HL-60/S4 treated with retinoic acid at 250 ng/mL for 4 days and 3 days (cell line): Measurements from ENCODE around the gene RNF214.
"Not testable (repeated sequence)": the region's sequence is repeated elsewhere in the genome, so short reads cannot be mapped to it uniquely, and the experiment has no call there.

Experiments used
- in situ Hi-C: fragments of 300-500 bp; cut with MboI; formaldehyde crosslinking; loops from 2 replicates; pipeline ENCODE4 v1.7.0; 2022; ENCODE audit warnings: low sequenced_read_pairs

Gene RNF214

DNA sequence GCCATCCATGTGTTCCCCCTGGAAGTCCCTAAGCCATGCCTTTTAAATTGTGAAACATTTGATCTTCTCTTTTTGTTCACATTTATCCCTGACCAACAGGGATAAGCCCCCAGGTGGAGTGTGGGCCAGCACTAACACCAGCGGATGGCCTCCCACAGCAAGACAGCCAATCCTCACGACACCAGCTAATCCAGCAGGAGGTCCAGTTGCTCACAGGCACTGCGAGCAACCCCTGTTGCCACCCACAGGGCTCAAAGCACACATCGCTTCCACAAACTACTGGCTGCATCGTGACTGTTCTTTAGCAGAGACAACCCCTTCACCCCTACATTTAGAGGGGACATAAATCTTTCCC, 2.6 kb upstream of the RNF214 start:
- in situ Hi-C loops = no loop called here

DNA sequence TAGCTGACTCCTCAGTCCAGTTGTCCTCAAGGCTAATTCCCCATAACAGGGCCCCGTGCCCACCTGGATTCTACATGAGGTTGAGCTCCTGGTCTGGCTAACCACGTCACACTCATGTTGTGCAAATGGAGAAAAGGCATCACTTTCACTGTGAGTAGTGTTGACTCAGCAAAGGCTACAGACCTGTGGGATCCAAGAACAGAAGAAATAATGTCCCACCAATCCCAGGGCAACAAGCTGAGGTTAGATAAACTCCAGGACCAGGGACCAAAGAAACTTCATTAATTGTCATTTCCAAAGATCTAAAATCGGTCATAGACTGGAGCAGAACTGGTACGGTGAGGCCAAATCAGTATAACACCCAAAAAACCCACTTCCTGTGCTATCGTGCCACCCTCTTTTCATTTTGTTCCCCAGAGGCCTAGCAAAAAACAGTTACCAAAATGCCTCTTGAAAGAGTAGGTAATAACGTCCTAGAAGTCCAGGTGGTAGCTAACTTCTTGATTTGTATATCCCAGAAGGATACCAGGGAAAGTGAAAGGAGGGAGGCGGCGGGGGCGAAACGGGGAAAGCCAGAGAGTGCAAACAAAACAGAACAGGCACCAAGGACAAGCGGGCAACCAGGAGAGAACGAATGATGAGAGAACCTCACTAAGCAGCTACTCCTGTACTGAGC, 2.0 kb upstream of the RNF214 start:
- in situ Hi-C loops = no loop called here

DNA sequence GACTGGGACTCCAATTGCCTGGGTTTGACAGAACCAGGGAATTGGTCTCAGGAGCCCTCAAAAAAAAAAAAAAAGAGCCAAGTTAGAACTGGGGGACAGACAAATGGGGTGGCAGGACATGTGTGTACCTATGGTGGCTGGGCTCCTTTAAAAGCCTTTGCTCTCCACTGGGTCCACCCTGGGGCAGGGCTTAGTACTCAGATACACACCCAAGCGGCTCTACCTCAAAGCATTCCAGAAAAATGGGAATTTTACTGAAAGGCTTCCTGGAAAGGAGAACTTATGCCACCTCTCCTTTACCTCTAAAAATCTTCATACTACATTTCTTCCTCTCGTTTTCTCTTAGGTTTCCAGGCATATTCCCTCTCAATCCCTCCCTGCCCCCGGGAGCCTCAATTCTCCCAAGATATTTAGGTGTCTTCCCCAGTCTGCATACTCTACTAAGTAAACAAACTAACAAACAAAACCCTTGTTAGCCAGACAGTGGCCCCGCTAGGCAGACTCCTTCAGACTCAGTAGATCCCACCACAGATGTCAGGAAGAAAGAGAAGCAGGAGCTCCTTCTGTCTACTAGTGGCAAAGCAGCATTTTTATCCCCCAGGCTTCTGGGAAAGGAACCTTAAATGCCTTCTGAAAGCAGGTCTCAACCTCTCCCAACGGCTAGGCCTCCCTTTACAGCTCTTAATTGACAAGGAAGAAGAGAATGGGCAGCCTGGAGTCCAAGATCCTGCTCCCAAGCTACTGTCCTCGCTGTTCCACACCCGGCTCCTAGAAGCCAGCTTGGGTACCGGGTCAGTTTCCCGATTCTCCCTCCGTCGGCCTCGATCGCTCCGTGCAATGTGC, 1.3 kb upstream of the RNF214 start:
- in situ Hi-C loops = no loop called here

DNA sequence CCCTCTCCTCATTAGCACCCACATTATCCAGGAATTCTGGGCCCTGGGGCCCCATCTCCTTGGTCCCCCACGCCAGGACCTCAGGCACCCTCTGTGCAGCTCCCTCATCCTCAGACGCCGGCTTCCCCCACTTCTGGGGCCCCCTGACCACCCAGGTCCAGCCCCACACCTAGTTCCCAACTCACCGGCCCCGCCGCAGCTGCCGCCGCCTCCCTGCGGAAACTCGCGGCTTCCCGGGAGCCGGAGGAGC, 704 bp upstream of the RNF214 start, which contains the start of gene PCSK7:
Gene PCSK7, minus strand, starts transcription at position 232 of the 250 bp plus-strand sequence. CDS start 2,229 bp downstream, outside the sequence.
- in situ Hi-C loops = no loop called here

DNA sequence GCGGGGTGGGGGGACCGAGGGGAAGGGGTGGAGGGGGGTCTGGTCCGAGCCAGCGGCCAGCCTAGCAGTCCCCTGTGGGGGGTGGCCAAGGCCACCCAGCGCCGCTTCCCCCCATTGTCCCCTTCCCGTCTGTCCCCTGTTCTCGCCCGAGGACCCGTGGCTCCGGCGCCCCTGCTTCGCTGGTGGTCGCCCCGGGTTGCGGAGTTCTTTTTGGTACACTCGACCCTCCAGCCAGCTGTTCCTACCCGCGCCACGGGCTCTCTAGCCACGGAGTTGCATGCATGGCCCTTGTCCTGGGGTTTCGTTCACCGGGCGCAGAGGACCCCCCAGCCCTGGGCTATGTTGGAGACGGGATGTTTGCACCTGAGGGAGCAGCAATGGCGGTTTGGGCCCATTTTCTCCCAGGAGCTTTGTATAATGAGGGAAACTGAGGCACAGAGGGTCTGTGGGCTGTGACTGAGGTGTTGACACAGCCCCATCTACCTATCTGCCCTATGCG, 489 bp downstream of the RNF214 start:
- in situ Hi-C loops = no loop called here

DNA sequence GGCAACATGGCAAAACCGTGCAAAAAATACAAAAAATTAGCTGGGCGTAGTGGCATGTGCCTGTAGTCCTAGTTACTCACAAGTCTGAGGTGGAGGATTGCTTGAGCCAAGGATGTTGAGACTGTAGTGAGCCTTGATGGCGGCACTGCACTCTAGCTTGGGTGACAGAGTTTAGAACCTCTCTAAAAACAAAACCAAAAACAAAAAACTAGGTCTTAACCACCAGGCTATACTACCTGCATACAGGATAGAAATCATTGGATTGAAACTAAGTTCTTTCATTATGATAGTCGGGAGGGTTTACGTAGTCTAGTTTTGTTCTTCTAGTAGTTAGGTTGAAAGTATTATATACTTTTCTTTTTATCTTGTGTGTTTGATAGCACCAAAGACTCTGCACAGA, 5.8 kb downstream of the RNF214 start:
- in situ Hi-C loops = no loop called here

DNA sequence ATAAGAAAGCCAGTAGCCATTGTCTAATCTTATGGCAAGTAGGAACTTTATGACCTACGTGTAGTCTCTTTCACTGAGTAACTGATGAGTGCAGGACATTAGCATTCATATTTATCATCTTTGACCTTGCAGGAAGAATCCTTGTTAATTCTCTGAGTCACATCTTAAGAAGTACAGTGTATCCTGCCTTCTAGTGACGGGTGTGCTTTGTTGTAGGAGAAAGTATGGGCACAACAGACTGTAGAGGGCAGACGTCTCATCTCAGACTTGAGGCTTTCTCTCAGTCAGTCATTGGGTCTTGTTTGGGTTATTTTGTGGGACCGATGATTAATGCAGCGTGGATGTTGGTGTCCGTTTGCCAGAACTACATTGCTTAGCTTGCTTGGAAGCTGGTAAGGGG, 6.8 kb downstream of the RNF214 start:
- in situ Hi-C loops = no loop called here

DNA sequence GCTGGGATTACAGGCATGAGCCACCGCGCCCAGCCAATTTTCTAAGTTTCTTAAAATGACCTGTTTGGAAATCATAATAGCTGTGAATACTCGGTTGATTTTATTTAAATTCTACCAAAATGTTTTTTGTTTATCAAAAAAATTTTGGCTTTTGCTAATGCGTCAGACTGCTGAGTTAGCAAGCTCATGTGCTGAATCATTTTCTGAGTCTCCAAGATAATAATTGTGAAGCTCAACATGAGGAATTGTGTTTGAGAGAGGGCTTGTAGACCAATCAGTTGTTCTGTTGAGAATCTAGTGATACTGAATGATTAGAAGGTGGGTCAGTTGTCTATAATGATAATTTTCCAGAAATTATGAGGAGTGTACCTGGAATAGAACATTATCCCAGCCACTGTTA, 15.9 kb downstream of the RNF214 start:
- in situ Hi-C loops = no loop called here

DNA sequence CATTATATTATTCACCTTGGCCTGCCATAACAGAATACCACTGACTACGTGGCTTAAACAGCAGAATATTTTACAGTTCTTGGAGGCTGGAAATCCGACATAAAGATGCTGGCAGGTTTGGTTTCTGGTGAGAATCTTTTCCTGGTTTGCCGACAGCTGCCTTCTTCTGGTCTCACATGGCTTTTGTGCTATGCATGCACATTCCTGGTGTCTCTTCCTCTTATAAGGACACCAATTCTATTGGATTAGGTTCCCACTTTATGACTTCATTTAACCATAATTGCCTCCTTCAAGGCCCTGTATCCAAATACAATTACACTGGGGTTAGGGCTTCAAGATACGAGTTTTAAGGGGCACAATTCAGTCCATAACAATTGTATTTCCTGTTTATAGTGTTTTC, 17.1 kb downstream of the RNF214 start:
- in situ Hi-C loops = no loop called here

DNA sequence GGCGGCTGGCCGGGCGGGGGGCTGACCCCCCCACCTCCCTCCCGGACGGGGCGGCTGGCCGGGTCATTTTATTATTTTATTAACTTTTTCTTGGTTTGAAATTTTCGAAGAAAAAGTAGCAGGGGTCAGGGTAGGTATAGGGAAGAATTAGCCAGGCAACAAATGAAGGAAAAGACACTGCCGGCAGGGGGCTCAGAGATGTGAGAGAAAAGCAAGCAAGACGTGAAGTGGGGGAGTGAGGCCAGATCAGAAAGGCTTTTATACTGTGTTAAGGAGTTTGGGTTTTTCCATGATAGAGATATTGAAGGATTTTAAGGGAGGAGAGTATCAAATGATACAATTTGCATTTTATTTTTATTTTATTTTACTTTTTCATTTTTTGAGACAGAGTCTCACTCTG, 19.0 kb downstream of the RNF214 start:
- in situ Hi-C loops = no loop called here

DNA sequence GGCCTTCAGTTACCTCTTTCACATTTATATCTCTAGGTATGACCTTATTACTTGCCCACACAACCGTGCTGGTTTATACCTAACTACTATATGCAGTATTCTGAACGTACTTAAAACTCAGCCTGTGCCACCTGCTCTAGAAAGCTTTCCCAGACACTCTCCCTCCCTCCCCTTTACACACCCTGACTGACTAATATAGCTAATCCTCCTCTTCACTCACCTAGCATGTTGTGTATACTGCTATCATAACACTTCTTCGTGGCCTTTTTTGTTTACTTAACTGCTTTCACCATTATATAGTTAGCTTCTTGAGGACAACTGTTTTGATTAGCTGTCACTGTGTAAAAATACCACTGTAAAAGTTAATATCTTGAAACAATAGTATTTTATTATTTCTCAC, 23.5 kb downstream of the RNF214 start:
- in situ Hi-C loops = no loop called here

DNA sequence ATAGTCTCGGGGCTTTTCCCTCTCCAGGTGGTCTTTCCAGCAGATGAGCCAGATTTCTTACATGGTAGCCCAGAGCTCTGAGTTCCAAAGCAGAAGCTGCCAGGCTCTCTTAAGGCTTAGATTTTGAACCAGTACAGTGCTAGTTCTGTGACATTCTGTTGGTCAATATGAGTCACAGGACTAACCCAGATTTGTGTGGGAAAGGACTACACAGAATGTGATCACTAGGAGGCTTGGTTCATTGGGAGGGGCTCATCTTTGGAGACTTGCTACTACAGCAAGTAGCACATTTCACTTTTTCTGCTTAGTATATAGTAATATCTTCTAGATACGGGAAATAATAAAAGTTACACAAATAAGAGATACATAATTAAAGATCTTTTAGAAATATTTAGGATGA, 24.1 kb downstream of the RNF214 start:
- in situ Hi-C loops = no loop called here

DNA sequence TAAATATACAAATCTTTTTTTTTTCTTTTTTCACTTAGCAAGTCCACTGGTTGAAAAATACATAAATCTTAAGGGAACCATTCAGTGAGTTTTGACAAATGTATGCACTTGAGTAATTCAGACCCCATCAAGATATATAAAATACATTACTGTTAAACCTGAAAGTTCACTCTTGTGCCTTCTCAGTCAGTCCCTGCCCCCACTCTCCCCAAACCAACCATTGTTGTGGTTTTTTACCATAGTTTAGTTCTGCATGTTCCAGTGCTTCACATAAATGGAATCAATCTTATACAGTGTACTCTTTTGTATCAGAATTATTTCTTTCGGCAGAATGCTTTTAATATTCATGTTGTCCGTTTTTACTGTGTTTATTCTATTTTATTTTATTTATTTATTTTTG, 26.1 kb downstream of the RNF214 start:
- in situ Hi-C loops = no loop called here

DNA sequence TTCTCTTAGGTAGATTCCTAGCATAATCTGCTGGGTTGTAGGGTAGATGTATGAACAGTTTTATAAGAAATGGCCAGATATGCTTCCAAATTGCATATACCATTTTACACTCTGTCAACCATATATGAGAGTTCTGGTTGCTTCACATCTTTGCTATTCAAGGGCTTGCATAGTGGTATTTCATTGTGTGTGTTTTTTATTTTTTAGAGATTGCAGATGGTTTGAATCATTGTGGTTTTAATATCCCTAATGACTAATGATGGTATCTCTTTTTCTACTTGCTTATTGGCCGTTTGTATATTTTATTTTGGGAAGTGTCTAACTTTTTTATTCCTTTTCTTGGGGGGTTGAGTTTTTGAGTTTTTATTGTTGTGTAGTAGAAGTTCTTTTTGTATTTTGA, 26.9 kb downstream of the RNF214 start:
- in situ Hi-C loops = no loop called here

DNA sequence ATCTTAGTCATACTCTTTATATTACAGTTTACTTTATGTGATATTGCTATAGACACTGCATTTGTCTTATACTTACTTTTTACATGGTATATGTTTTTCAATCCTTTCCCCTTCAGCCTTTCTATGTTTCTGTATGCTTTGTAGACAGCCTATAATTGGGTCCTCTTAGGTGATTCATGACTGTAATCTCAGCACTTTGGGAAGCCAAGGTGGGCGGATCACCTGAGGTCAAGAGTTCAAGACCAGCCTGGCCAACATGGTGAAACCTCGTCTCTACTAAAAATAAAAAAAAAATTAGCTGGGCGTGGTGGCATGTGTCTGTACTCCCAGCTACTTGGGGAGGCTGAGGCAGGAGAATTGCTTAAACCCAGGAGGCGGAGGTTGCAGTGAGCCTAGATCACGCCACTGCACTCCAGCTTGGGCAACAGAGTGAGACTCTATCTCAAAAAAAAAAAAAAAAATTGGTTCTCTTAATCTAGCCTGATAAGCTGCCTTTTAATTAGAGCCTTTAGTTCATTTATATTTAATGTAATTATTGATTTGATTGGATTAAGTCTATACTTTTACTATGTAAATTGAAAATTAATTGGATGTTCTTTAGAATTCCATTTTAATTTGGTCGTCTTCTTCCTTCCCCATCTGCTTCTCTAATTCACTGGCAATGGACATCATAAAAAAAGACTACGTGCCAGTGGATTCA, 32.3 kb downstream of the RNF214 start:
- in situ Hi-C loops = not testable (repeated sequence)

DNA sequence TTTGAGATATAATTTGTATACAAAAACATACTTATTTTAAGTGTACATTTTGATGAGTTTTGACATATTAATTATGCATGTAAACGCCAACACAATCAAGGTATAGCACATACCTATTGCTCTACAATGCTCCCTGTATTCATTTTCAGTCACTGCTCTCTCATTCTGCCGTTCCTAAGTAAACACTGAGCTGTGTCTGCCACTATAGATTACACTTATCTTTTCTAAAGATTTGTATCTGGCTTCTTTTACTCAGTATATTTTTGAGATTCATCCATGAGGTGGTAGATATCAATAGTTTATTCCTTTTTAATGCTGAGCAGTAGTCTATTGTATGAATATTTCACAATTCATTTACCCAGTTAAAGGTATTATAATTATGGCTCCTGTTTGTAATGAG, 33.3 kb downstream of the RNF214 start:
- in situ Hi-C loops = no loop called here

DNA sequence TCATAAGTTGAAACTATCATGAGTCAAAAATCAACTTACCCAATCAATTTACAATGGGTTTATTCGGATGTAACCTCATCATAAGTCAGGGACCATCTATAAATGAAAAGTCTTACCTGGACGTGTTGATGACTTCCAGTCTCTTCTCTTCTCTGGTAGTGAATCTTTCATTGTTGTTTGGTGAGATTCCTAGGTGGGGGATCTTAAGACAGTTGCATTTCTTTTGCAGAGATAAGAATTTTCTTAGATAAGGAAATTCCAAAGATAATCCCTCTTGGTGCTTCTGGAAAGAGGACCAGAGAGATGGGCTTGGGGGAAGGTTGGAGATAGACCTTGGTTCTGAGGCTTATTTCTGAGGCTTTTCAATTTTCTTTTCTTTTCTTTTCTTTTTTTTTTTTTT, 37.4 kb downstream of the RNF214 start:
- in situ Hi-C loops = no loop called here

DNA sequence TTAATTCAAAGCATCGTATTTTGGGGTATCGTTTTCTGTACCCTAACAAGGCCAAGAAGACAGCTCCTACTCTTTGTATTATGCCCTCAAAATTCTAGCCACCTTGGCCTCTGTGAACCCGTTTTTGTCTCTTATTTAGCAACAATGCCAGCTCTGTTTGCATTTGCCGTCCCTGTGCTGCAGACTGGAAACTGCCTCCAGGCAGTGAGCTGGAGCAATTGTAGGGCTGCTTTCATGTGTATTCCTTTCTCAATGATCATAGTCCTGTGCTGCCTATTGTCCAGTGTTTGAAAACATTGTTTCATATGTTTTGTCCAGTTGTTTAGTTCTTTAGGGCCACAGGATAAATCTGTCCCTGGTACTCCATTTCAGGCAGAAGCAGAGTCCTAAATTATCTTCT, 38.7 kb downstream of the RNF214 start:
- in situ Hi-C loops = no loop called here

DNA sequence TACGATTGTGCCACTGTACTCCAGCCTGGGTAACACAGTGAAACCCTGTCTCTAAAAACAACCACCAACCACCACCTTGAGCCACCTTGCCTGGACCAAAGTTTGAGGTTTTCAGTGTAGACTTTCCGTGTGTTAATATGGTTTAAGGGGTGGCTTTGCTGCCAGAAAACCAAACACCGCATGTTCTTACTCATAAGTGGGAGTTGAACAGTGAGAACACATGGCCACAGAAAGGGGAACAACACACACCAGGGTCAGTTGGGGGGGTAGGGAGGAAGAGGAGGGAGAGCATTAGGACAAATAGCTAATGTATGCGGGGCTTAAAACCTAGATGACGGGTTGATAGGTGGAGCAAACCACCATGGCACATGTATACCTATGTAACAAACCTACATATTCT, 39.7 kb downstream of the RNF214 start:
- in situ Hi-C loops = not testable (repeated sequence)

DNA sequence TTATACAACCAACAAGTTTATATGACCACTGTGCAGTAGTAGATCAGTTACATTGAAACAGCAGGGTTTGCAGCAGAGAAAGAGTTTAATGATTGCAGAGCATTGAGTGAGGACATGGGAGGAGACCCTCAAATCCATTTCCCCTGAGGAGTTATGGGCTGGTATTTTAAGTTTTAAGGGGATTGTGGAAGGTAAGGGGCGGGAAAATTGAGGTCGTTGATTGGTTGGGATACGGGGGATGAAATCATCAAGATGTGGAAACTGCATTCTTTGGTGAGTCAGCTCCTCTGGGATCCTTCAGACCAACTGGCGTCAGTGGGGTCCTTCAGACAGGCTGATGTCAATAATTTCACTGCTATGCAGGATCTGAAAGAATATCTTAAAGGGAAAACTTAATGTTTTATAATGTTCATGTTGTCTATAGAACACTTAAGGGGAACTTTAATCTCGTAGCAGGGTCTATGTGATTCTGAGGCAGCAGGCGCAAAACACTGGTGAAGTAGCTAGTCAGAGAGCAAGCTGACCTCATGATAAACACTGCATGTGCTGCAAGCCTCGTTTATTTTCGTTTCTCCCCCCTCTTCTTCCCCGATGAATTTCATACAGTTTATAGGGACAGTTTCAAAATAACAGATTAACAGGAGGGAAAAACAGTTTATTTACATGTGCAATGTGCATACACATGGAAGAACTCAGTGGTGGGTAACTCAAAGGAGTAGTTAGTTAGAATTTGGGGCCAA, 41.2 kb downstream of the RNF214 start:
- in situ Hi-C loops = no loop called here

DNA sequence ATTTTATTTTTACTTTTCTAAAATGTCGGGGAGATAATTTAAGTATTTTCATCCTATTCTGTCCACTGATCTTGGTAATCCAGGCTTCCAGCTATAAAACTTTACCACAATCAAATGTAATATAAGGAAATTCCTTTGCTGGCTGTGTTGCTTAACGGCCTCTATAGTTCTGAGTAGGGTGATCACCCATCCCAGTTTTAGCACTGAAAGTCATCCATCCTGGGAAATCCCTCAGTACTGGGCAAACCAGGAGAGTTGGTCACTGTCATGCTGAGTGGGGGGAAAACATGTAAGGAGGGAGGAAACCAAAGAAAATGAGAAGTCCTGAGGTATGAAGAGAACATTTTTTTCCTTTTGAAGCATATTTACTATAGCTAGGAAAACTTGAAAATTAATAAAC, 45.9 kb downstream of the RNF214 start:
- in situ Hi-C loops = no loop called here
